AG08395 (cell line): Measurements from ENCODE around the gene SEMA6A.
"Not testable (repeated sequence)": the region's sequence is repeated elsewhere in the genome, so short reads cannot be mapped to it uniquely, and the experiment has no call there.

Experiments used
- DNase-seq: peaks from one replicate; pipeline ENCODE4 v3.0.0; 2012; ENCODE audit warnings: mixed read lengths, low spot score

Gene SEMA6A

DNA sequence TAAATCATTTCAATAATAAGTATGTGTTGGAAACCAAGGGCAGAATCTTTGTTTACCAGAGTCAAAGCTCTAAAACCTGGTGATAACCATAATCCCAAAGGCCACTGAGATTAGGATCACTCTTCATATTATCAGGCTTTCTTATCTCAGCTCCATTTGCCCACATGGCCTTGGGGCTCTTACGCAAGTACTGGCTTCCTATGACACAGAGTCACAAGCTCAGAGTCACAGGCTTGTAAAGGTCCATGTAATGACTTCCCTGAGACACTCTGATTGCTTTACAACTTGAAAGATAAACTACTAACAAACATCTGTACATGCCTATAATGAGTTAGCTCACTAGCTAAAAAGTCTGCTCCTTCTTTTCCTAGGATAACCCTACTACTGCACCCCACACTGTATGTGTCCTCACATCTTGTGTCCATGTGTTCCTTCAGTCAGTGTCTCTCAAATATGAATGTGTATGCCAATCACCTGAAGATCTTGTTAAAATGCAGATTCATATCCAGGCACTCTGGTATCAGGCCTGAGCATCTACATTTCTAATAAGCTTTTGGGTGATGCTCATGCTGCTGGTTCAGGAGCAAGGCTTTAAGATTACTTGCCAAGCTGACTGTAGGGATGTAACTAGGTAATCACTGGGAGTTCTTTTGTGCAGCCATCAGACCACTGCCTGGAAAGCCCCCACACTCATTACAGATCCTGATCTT is 28.4 kb downstream of the SEMA6A start:
- DNase-seq = no peak

GRCh38 chr5:116545465-116545864 is 29.2 kb downstream of the SEMA6A start:
- DNase-seq = not testable (repeated sequence)

DNA sequence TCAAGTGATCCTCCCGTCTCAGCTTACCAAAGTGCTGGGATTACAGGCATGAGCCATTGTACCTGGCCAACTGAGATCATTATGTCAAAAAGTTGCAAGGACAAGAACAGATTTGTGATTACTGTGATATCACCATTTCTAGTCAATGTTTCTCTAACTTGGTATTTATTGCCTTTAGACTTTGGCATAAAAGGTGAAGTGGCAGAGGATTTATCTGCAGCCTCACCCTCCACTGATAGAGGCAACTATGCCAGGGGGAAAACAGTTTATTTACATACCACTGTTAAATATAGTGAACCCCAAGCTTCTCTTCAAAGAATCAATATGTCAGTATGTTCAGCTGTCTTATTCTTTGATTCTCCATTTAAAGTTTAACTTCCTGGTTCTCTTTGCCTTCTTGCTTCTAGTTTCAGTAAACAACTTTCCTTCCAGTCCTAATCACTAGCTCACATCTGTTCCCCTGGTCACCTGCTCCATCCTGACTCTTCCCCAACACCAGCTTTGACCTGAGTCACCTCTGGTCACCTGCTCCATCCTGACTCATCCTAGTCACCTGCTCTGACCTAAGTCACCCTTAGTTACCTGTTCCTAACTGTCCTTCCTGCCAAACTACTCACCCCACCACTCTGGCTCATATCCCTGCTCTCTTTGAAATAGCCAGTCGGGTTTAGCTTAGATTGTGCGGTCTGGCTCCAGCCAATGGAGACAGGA is 29.9 kb downstream of the SEMA6A start:
- DNase-seq = no peak

GRCh38 chr5:116543501-116543900 is 31.1 kb downstream of the SEMA6A start:
- DNase-seq = no peak

- no peak for DNase-seq
These were observed 32.0 kb downstream of the SEMA6A start for GRCh38 chr5:116542619-116543018.

GRCh38 chr5:116539222-116539621 is 35.4 kb downstream of the SEMA6A start:
- DNase-seq = no peak

DNA sequence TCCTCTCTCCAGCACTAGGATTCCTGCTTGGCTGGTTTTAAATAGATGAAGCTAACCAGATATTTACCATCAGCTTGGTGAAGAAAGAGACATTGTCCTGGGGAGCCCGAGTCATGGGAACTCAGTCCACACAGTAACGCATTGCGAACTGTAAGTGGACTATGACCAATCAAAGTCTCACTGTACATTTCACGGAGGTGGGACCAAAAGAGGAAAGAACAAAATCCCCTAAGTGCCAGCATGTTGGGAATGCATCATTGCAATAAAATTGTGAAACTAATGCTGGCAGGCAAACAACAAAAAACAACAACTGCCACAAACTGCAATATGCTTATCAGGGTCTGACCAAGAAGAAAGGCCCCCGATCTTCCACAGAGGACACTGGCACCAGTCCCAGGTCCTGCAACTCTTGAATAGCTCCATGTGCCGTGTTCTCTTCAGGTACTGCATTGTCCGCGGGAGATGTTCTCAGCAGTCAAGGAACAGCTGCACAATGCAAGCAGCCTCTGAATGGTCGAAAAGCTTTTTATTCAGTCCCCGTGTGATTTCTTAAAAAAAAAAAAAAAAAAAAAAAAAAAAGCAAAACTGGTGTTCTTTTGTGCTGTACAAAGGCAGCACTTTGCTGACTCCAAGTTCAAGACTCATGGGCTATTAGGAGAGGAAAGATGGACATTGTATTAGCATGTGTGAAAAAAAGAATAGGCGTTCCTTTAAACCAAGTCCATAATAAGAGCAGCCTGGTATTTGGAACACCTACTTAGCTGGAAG is 38.1 kb downstream of the SEMA6A start:
- no peak for DNase-seq

- no peak for DNase-seq
These were observed 39.5 kb downstream of the SEMA6A start for GRCh38 chr5:116534964-116535651.

DNA sequence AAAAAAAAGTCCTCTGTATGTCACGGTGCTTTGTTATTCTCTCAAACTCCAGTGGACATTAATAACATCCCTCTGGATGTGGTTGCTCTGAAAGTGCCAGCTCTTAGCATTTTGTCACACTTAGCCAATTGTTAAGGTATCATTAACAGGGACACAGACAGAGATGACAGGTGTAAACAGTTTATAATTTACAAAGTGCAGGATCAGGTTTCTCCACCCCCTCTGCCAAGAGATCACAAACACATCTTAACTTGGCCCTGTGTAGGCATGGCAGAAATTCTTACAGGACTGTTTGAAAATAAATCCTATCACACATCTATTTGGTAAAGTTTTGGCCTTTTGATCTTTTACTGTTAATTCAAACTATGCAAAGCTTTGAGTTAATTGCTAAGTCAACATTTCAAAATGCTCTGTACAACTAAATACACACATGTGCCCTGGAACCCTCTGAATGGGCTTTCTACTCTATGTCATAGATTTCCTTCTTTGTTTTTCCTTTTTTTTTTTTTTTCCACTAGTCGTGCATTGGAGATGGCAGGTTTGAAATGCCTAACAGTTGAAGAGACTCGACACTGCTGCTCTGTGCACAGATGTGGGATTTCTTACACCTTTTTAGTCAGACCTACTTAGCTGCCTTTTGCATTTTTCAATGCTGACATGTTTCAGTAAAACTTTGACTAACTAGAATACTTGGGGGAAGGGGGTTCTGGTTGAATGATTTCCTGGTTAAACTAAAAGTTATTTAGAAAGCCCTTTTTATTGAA is 41.7 kb downstream of the SEMA6A start:
- no peak for DNase-seq

DNA sequence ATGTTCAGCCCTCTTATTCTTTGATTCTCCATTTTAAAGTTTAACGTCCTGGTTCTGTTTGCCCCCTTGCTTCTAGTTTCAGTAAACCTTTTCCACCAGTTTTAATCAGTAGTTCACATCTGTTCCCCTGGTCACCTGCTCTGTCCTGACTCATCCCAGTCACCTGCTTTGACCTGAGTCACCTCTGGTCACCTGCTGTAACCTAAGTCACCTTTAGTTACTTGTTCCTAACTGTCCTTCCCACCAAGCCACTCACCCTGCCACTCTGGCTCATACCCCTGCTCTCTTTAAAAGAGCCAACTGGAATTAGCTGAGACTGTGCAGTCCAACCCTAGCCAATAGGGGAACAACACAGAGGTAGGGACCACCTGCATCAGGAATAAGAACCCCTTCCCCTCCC is 43.0 kb downstream of the SEMA6A start:
- no peak for DNase-seq

GRCh38 chr5:116531117-116531516 is 43.5 kb downstream of the SEMA6A start:
- DNase-seq = no peak

GRCh38 chr5:116530276-116530675 is 44.3 kb downstream of the SEMA6A start:
- no peak for DNase-seq

DNA sequence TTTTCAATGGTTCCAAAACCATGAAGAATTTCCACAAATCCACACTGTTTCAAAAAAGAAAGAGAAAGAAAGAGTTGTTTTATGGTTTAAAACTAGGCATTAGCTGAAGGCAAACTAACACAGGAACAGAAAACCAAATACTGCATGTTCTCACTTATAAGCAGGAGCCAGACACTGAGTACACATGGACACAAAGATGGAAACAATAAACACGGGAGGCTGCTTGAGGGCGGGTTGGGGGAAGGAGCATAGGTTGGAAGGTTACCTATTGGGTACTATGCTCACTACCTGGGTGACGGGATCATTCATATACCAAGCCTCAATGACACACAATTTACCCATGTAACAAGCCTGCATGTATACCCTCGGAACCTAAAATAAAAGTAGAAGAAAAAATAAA is 45.0 kb downstream of the SEMA6A start:
- no peak for DNase-seq

- no peak for DNase-seq
These were observed 45.9 kb downstream of the SEMA6A start for GRCh38 chr5:116528519-116529234.

DNA sequence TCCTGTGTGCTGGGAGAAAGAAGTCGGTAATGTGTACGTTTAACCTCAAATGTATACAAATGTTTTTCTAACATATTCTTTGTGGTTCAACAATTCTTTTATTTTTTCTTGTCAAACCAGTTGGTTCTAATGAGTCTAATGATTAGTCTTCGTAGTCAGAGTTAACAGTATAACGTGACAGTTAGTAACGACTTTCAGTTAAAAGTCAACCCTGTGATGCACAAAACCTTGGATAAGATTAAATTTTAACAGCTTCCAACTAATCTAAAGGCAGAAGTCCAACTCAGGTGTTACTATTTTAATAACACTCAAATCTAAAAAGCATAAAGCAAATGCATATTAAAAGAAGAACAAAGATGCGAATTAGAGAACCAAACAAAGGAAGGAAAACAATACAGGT is 47.0 kb downstream of the SEMA6A start:
- DNase-seq = no peak

- DNase-seq = no peak
These were observed 48.9 kb downstream of the SEMA6A start for GRCh38 chr5:116525674-116526073.

- no peak for DNase-seq
These were observed 49.7 kb downstream of the SEMA6A start for GRCh38 chr5:116524966-116525365.

- no peak for DNase-seq
These were observed 50.3 kb downstream of the SEMA6A start for GRCh38 chr5:116524051-116524904.

- DNase-seq = not testable (repeated sequence)
These were observed 51.4 kb downstream of the SEMA6A start for GRCh38 chr5:116523182-116523581.
